ENCODE data around the gene C1QTNF6.

Gene C1QTNF6

GRCh38 chr22:37155971-37156370, 32.1 kb downstream of the C1QTNF6 start:
- DNase-seq (ENCODE audit: low read depth in 1 of 2, low spot score in 1 of 2): no peak
- no peak overlapping the region for H3K27ac ChIP-seq (replicated peaks)
- H3K27me3 ChIP-seq (ENCODE audit: insufficient read depth, poor library complexity, severe bottlenecking): no peaks in the 10 kb centered on the region
- TF ChIP-seq GABPA (IDR thresholded peaks at IDR 0.05; ENCODE audit: low read depth) (no peak), REST (IDR thresholded peaks at IDR 0.05; ENCODE audit: insufficient replicate concordance, low read depth) (no peak), POLR2AphosphoS5 (IDR thresholded peaks at IDR 0.05; ENCODE audit: low read depth) (no peak), CTCF (IDR thresholded peaks at IDR 0.05; ENCODE audit: insufficient read depth, low read length) (no peak), SPI1 (IDR thresholded peaks at IDR 0.05; ENCODE audit: borderline replicate concordance, low read depth) (no peak)
- H3K4me3 ChIP-seq (replicated peaks; ENCODE audit: insufficient read depth, low read length): no peak overlapping the region

GRCh38 chr22:37154925-37155712, 32.9 kb downstream of the C1QTNF6 start:
- DNase-seq (ENCODE audit: low read depth in 1 of 2, low spot score in 1 of 2): no peak
- Histone ChIP-seq H3K27ac (replicated peaks) (no peak overlapping the region), H3K27me3 (ENCODE audit: insufficient read depth, poor library complexity, severe bottlenecking) (peaks cover 2% of the 10 kb centered on the region), H3K4me3 (replicated peaks; ENCODE audit: insufficient read depth, low read length) (no peak overlapping the region)
- TF ChIP-seq CTCF (IDR thresholded peaks at IDR 0.05; ENCODE audit: insufficient read depth, low read length) (no peak), REST (IDR thresholded peaks at IDR 0.05; ENCODE audit: insufficient replicate concordance, low read depth) (no peak), GABPA (IDR thresholded peaks at IDR 0.05; ENCODE audit: low read depth) (no peak)

- TF ChIP-seq SPI1 (IDR thresholded peaks at IDR 0.05; ENCODE audit: borderline replicate concordance, low read depth): no peak
- TF ChIP-seq REST (IDR thresholded peaks at IDR 0.05; ENCODE audit: insufficient replicate concordance, low read depth): no peak
- TF ChIP-seq GABPA (IDR thresholded peaks at IDR 0.05; ENCODE audit: low read depth): no peak
- TF ChIP-seq CTCF (IDR thresholded peaks at IDR 0.05; ENCODE audit: insufficient read depth, low read length): no peak
- no peak for TF ChIP-seq POLR2AphosphoS5 (IDR thresholded peaks at IDR 0.05; ENCODE audit: low read depth)
- no peak overlapping the region for H3K27ac ChIP-seq (replicated peaks)
- no peak overlapping the region for H3K4me3 ChIP-seq (replicated peaks; ENCODE audit: insufficient read depth, low read length)
- no peak for DNase-seq (ENCODE audit: low read depth in 1 of 2, low spot score in 1 of 2)
- H3K27me3 ChIP-seq (ENCODE audit: insufficient read depth, poor library complexity, severe bottlenecking): peaks cover 2% of the 10 kb centered on the region
These were observed 34.1 kb downstream of the C1QTNF6 start for GRCh38 chr22:37153901-37154300.
